Thoracic aorta (tissue), 2 donors: ENCODE results near the gene GOLGB1. TPM values are rescaled to one million over a fixed set of nuclear protein-coding genes. Genes with fewer than 3 reads are reported as not detected.

Experiments
- ATAC-seq: fragments of 150-250 bp; one replicate; pipeline ENCODE4 v1.8.0; 2017; ENCODE audit warnings: low read depth; ENCODE audit not compliant: insufficient number of reproducible peaks, low FRiP score
- DNase-seq: peaks from one replicate; pipeline ENCODE4 v3.0.0-alpha.2; 2020; ENCODE audit warnings: low spot score
- H3K27ac ChIP-seq, 2 donors: fragments of 200-600 bp; sonication (generic); 1 replicate in 1 of 2; 2 replicates in 1 of 2; pipeline ENCODE4 v1.5.1; 2016; ENCODE audit warnings: mild to moderate bottlenecking in 2 of 2, moderate library complexity in 2 of 2
- H3K27me3 ChIP-seq: fragments of 200-600 bp; sonication (generic); replicated peaks from 2 replicates; pipeline ENCODE4 v1.6.0; 2016; ENCODE audit warnings: mild to moderate bottlenecking; ENCODE audit not compliant: insufficient read depth
- H3K36me3 ChIP-seq: fragments of 200-600 bp; sonication (generic); one replicate; pipeline ENCODE4 v1.5.1; 2016
- H3K4me1 ChIP-seq, 2 donors: fragments of 200-600 bp; sonication (generic); 1 replicate in 1 of 2; 2 replicates in 1 of 2; pipeline versions ENCODE4 v1.5.1 to v1.6.0; 2016; ENCODE audit warnings: low read depth in 2 of 2, mild to moderate bottlenecking in 1 of 2; ENCODE audit not compliant: control insufficient read depth in 1 of 2
- H3K4me3 ChIP-seq: fragments of 200-600 bp; sonication (generic); 2 replicates; pipeline ENCODE4 v1.5.1; 2016; ENCODE audit warnings: mild to moderate bottlenecking
- H3K9me3 ChIP-seq: fragments of 200-600 bp; sonication (generic); 2 replicates; pipeline ENCODE4 v1.5.1; 2016
- total RNA-seq, 2 donors: library from RNA; depleted of rRNA; stranded (reverse); fragments of >200 nt; gene quantifications; one replicate each; pipeline versions ENCODE4 v1.1.0 to v1.2.3, GENCODE V29; 2016
- TF ChIP-seq, protein P1 (sequence below): fragments of 200-600 bp; sonication (generic); IDR thresholded peaks from one replicate; pipeline ENCODE4 v1.5.1; 2019; ENCODE audit warnings: antibody characterized with exemption

Gene GOLGB1, protein sequence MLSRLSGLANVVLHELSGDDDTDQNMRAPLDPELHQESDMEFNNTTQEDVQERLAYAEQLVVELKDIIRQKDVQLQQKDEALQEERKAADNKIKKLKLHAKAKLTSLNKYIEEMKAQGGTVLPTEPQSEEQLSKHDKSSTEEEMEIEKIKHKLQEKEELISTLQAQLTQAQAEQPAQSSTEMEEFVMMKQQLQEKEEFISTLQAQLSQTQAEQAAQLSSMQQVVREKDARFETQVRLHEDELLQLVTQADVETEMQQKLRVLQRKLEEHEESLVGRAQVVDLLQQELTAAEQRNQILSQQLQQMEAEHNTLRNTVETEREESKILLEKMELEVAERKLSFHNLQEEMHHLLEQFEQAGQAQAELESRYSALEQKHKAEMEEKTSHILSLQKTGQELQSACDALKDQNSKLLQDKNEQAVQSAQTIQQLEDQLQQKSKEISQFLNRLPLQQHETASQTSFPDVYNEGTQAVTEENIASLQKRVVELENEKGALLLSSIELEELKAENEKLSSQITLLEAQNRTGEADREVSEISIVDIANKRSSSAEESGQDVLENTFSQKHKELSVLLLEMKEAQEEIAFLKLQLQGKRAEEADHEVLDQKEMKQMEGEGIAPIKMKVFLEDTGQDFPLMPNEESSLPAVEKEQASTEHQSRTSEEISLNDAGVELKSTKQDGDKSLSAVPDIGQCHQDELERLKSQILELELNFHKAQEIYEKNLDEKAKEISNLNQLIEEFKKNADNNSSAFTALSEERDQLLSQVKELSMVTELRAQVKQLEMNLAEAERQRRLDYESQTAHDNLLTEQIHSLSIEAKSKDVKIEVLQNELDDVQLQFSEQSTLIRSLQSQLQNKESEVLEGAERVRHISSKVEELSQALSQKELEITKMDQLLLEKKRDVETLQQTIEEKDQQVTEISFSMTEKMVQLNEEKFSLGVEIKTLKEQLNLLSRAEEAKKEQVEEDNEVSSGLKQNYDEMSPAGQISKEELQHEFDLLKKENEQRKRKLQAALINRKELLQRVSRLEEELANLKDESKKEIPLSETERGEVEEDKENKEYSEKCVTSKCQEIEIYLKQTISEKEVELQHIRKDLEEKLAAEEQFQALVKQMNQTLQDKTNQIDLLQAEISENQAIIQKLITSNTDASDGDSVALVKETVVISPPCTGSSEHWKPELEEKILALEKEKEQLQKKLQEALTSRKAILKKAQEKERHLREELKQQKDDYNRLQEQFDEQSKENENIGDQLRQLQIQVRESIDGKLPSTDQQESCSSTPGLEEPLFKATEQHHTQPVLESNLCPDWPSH (N-terminal part only)
- total RNA-seq, result 10 to 100 TPM; 62.3 to 78.5 TPM

DNA sequence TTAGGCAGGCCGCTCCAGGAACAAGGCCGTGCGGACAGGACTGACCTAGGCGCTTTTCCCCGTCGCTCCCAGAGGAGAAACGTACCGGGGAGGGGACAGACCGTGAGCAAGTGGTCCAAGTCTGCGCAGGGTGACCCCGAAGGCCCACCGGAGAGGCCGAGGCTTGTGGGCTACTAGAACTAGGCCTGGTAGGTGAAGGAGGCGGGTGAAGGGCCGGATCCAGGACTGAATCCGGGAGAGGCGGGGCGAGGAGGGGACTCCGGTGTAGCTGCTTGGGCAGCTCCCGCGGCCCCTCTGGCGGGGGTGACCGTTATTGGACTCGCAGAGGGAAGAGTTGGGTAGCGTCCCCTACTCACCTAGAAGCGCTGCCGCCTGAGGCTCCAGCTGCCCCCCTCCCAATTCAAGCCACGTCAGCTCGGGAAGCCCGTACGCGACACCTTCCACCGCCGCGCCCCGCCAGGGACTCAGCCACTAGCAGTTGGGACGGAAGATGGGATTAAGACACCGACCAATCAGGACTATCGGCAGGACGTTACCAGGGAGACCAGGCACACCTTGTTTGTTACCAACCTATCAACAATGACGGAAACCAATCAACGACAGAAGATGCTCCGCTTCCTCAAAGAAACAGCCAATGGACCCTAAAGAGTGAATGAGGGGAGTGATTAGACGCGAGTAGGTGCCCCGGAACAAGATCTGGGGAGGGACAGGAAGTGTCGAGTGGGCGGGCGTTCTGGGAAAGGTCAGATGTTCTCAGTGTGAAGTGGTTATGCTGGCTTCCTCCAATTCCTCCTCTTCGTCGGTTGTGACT lies at the start of gene GOLGB1:
Gene GOLGB1 (minus strand): TSS at position 466 of the 811 bp plus-strand sequence. CDS start 18,770 bp downstream, outside the sequence.
- TF ChIP-seq, protein P1, sequence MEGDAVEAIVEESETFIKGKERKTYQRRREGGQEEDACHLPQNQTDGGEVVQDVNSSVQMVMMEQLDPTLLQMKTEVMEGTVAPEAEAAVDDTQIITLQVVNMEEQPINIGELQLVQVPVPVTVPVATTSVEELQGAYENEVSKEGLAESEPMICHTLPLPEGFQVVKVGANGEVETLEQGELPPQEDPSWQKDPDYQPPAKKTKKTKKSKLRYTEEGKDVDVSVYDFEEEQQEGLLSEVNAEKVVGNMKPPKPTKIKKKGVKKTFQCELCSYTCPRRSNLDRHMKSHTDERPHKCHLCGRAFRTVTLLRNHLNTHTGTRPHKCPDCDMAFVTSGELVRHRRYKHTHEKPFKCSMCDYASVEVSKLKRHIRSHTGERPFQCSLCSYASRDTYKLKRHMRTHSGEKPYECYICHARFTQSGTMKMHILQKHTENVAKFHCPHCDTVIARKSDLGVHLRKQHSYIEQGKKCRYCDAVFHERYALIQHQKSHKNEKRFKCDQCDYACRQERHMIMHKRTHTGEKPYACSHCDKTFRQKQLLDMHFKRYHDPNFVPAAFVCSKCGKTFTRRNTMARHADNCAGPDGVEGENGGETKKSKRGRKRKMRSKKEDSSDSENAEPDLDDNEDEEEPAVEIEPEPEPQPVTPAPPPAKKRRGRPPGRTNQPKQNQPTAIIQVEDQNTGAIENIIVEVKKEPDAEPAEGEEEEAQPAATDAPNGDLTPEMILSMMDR, result no peak
- no peaks in the 10 kb centered on the region for H3K9me3 ChIP-seq
- DNase-seq (peak; percentile 91), ATAC-seq (peak; percentile 100)
- no peaks in the 10 kb centered on the region for H3K36me3 ChIP-seq
- H3K4me3 ChIP-seq, result peak within 1 kb of the TSS; percentile 99
- H3K4me1 ChIP-seq, result peaks cover 22 to 32% of the 10 kb centered on the region in 2 donors
- H3K27me3 ChIP-seq, result no peaks in the 10 kb centered on the region
- peak within 1 kb of the TSS; percentile 85 to 97 for H3K27ac ChIP-seq

DNA sequence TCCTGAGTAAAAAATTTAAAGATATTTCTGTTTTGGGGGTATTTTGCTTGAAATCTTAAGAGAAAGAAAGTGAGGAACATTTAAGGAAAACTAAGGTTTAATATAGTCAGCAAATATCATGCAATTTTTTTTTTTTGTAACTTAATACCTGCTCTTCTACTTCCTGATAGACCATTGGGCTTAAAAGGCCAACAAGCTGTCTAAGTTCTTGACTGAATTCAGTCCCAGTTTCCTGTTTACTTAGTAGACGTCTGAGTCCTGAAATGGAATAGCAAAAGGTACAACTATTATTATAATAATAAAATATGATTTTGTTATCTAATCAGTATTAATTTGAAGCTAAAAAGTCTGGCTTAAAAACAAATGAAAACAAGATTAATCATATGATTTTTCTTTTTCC lies 47.4 kb upstream of the GOLGB1 start:
- Histone ChIP-seq H3K27ac (no peak overlapping the region), H3K4me3 (no peak overlapping the region), H3K9me3 (no peaks in the 10 kb centered on the region), H3K4me1 (no peaks in the 10 kb centered on the region), H3K27me3 (no peaks in the 10 kb centered on the region), H3K36me3 (no peaks in the 10 kb centered on the region)
- no peak for DNase-seq
- TF ChIP-seq, protein P1, result no peak
- ATAC-seq, result no peak

DNA sequence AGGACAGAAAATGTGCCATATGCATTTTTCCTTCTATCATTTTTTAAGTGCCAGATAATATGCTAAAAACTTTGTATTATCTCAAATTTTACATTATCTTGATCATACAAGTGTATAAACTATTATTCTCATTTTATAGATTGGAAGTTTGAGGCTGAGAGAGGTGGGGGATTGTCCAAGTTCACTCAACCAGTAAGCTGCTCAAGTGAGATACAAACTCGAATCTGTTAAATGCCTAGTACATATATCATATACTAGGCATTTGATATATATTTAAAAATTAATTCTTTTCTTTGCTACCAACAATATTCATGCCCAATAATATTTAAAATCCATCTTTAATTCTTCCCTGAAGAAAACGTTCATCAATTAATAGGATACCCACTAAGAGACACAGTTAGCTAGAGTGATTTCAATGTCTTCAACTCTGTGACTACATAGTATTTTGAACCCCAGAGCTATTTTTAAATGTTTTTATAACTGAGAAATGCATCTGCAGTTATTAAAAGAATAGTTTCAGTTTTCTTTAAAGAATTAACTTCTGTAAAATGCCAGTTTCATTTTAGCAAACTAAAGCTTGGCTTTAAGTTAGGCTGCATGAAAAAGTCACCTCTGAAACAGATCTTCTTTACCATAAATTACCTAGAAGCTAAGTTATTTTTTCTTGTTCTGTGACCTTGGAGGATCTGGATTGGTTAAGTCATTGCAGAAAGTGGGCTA lies 44.9 kb upstream of the GOLGB1 start:
- TF ChIP-seq, protein P1, result no peak
- Histone ChIP-seq H3K27me3 (no peaks in the 10 kb centered on the region), H3K36me3 (peaks cover 2% of the 10 kb centered on the region)

DNA sequence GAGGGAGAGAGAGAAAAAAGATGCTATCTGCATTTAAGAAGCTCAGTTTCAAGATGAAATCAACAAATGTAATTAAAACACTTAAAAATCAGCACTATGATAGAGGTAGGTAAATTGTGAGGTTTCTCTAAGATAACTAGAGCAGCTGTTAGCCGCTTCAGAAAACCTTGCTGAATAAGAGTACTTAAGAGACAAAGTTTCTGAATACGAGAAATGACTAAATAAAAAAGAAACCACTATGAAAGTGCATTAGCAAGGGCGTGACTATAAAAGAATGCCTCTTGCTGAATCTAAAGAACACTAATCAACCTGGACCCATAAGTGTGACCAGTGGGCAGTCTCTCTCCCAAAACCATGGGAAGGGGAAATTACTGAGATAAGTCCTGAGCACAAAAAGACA lies 43.5 kb upstream of the GOLGB1 start:
- Histone ChIP-seq H3K36me3 (peaks cover 13% of the 10 kb centered on the region), H3K4me1 (no peaks in the 10 kb centered on the region), H3K9me3 (no peaks in the 10 kb centered on the region), H3K4me3 (no peak overlapping the region), H3K27me3 (no peaks in the 10 kb centered on the region), H3K27ac (no peak overlapping the region)
- DNase-seq, result no peak
- TF ChIP-seq, protein P1, result no peak
- ATAC-seq, result no peak

More for the DNA sequence above, 44.9 kb upstream of the GOLGB1 start:
- Histone ChIP-seq H3K4me1 (no peaks in the 10 kb centered on the region), H3K4me3 (no peak overlapping the region), H3K27ac (no peak overlapping the region), H3K9me3 (no peaks in the 10 kb centered on the region)
- ATAC-seq (no peak), DNase-seq (no peak)
